ENCODE data around the gene EML2. TPM values are rescaled to one million over a fixed set of nuclear protein-coding genes. Genes with fewer than 3 reads are reported as not detected.

EML2 gene
- total RNA-seq, 1 experiment from 2014 or later = 110 TPM

GRCh38 chr19:45682117-45682516 lies 42.9 kb upstream of the EML2 start:
- POLR2A ChIA-PET = interaction anchor here (0.6 to 4.7 kb wide), 5 partner anchors 9 to 215 kb away, joined by 3 to 43 read pairs (median 4); partner anchors contain the start of genes QPCTL and SNRPD2
- CTCF ChIA-PET = interaction anchor here (0.7 to 1.7 kb wide), 5 partner anchors 9 to 250 kb away, joined by 3 to 10 read pairs (median 4); partner anchors contain the start of gene SNRPD2

GRCh38 chr19:45681391-45682015 lies 42.3 kb upstream of the EML2 start:
- CTCF ChIA-PET = interaction anchor here (0.6 to 1.9 kb wide), 16 partner anchors 9 to 570 kb away, joined by 3 to 10 read pairs (median 4); partner anchors contain the start of gene SNRPD2
- Mint-ChIP-seq H3K27ac (ENCODE audit: low read depth, unreplicated experiment) (peak overlapping the region; percentile 61), H3K4me3 (ENCODE audit: unreplicated experiment) (peak overlapping the region; percentile 72), H3K36me3 (ENCODE audit: insufficient read depth, unreplicated experiment) (peaks cover 17% of the 10 kb centered on the region), H3K9me3 (ENCODE audit: unreplicated experiment) (no peaks in the 10 kb centered on the region), H3K4me1 (ENCODE audit: insufficient read depth, unreplicated experiment) (peaks cover 11% of the 10 kb centered on the region), H3K27me3 (ENCODE audit: insufficient read depth, unreplicated experiment) (no peaks in the 10 kb centered on the region)
- POLR2A ChIA-PET = interaction anchor here (0.6 to 4.7 kb wide), 7 partner anchors 10 to 214 kb away, joined by 3 to 43 read pairs (median 4); partner anchors contain the start of genes QPCTL and SNRPD2
- peak; percentile 89 for DNase-seq (ENCODE audit: unreplicated experiment)
- BruUV-seq (replicated peaks) = no TSS peak
- intact Hi-C loops (cut with micrococcal nuclease) = loop anchor here (5.0 to 10.0 kb wide), 2 partner anchors 39 to 77 kb away; partner anchors contain the start of gene GPR4
- TF ChIP-seq CTCF (IDR thresholded peaks at IDR 0.05; ENCODE audit: unreplicated experiment) = peak; percentile 92

More at GRCh38 chr19:45682117-45682516, 42.9 kb upstream of the EML2 start:
- intact Hi-C loops (cut with micrococcal nuclease) = loop anchor here (5.0 to 10.0 kb wide), 2 partner anchors 40 to 77 kb away; partner anchors contain the start of gene GPR4
- Mint-ChIP-seq H3K27ac (ENCODE audit: low read depth, unreplicated experiment) (peak overlapping the region; percentile 61), H3K4me3 (ENCODE audit: unreplicated experiment) (peak overlapping the region; percentile 72), H3K9me3 (ENCODE audit: unreplicated experiment) (no peaks in the 10 kb centered on the region), H3K27me3 (ENCODE audit: insufficient read depth, unreplicated experiment) (no peaks in the 10 kb centered on the region), H3K36me3 (ENCODE audit: insufficient read depth, unreplicated experiment) (peaks cover 23% of the 10 kb centered on the region), H3K4me1 (ENCODE audit: insufficient read depth, unreplicated experiment) (peaks cover 11% of the 10 kb centered on the region)
- BruUV-seq (replicated peaks) = no TSS peak
- DNase-seq (ENCODE audit: unreplicated experiment) = no peak
- no peak for TF ChIP-seq CTCF (IDR thresholded peaks at IDR 0.05; ENCODE audit: unreplicated experiment)

- Mint-ChIP-seq H3K9me3 (ENCODE audit: unreplicated experiment) (no peaks in the 10 kb centered on the region), H3K27ac (ENCODE audit: low read depth, unreplicated experiment) (no peak overlapping the region), H3K27me3 (ENCODE audit: insufficient read depth, unreplicated experiment) (no peaks in the 10 kb centered on the region), H3K36me3 (ENCODE audit: insufficient read depth, unreplicated experiment) (no peaks in the 10 kb centered on the region), H3K4me3 (ENCODE audit: unreplicated experiment) (no peak overlapping the region), H3K4me1 (ENCODE audit: insufficient read depth, unreplicated experiment) (peaks cover 11% of the 10 kb centered on the region)
- intact Hi-C loops (cut with micrococcal nuclease) = no loop called here
- ChIA-PET CTCF (interaction anchor here (0.6 to 1.2 kb wide), 4 partner anchors 11 to 192 kb away, joined by 3 read pairs; no protein-coding TSS in a partner anchor), POLR2A (interaction anchor here (0.6 to 1.3 kb wide), 2 partner anchors 15 to 294 kb away, joined by 3 to 4 read pairs; partner anchors contain the start of genes QPCTL and SNRPD2)
- no peak for TF ChIP-seq CTCF (IDR thresholded peaks at IDR 0.05; ENCODE audit: unreplicated experiment)
- peak; percentile 60 for DNase-seq (ENCODE audit: unreplicated experiment)
- BruUV-seq (replicated peaks) = no TSS peak
Measured at GRCh38 chr19:45677351-45678230, 38.4 kb upstream of the EML2 start.
